CD1c-positive myeloid dendritic cell (primary cell): ENCODE data around the gene PXN.

Experiments
- DNase-seq: peaks from one replicate; pipeline ENCODE4 v3.0.0-alpha.2; 2016; ENCODE audit errors: extremely low spot score

The PXN gene

DNA sequence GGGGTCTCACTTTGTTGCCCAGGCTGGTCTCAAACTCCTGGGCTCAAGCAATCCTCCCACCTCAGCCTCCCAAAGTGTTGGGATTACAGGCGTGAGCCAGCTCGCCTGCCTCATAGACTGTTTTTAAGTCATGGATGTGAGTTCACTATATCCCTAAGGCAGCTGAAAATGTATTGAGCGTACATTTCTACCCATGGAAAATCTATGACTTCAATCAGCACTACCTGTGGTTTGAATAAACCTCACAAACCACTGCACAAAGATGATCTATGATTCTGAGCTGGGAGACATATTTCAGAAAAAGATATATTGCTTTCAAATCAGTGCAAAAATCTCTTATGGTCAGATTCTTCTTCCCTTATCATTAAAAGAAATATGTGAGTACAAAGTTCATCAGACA lies 93.5 kb downstream of the PXN start:
- DNase-seq: no peak

DNA sequence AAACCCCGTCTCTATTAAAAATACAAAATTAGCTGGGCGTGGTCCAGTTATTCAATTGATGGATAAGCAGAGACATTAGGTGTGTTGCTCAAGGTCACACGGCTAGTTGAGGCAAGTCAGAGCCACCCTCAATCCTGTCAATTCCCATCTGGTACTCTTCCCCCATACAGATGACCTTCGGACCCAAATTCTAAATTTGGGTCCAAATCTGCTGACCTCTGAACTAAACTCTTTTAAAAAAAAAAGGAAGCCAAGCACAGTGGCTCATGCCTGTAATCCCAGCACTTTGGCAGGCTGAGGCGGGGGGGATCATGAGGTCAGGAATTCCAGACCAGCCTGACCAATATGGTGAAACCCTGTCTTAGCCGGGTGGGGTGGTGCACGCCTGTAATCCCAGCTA lies 94.9 kb downstream of the PXN start:
- no peak for DNase-seq

GRCh38 chr12:120169946-120170345 lies 95.6 kb downstream of the PXN start:
- DNase-seq: no peak

DNA sequence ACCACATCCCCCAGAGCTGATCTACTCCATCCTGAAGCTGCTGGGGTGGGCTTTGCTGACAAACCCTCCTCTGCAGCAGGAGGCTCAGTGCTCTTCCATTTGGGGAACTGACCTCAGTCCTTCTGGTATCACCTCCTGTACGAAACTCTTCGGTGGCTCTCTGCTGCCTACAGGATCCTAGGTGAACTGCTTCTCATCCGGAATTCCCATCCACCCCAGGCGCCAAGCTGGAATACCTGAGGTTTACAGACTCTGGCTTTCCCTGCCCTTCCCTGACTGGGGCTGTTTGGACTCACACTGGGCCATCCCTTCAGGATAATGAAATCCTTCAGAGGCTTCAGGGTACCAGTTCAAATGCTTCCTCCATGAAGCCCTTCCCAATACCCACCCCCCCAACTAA lies 97.2 kb downstream of the PXN start:
- DNase-seq: no peak

- DNase-seq: no peak
Observed at GRCh38 chr12:120167529-120168095, 97.9 kb downstream of the PXN start.

- no peak for DNase-seq
Observed at GRCh38 chr12:120164293-120164692, 101.2 kb downstream of the PXN start.

DNA sequence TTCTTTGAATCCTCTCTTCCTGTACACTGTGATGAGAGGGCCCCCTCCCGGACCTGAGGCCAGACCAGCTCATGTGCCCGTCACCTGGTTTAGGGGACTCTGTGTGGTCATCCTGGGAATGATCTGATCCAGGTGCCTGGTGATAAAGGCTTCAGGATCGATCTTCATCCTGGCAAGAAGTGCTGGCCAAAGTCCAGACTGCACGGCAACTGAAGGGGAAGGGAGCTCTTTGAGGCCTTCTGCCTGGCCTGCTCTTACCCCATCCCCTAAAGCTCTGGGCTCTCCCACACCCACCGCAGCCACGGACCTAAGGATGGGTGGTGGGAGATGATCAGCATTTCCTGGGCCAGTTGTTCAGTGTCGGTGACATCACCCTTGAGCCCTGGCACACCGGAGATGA lies 102.8 kb downstream of the PXN start:
- no peak for DNase-seq

- DNase-seq: no peak
Observed at GRCh38 chr12:120161852-120162251, 103.7 kb downstream of the PXN start.
